ENCODE measurements around the gene PASK. TPM values are rescaled to one million over a fixed set of nuclear protein-coding genes. Genes with fewer than 3 reads are reported as not detected.

The PASK gene
- total RNA-seq, 1 experiment from 2014 or later, result 45.8 TPM

DNA sequence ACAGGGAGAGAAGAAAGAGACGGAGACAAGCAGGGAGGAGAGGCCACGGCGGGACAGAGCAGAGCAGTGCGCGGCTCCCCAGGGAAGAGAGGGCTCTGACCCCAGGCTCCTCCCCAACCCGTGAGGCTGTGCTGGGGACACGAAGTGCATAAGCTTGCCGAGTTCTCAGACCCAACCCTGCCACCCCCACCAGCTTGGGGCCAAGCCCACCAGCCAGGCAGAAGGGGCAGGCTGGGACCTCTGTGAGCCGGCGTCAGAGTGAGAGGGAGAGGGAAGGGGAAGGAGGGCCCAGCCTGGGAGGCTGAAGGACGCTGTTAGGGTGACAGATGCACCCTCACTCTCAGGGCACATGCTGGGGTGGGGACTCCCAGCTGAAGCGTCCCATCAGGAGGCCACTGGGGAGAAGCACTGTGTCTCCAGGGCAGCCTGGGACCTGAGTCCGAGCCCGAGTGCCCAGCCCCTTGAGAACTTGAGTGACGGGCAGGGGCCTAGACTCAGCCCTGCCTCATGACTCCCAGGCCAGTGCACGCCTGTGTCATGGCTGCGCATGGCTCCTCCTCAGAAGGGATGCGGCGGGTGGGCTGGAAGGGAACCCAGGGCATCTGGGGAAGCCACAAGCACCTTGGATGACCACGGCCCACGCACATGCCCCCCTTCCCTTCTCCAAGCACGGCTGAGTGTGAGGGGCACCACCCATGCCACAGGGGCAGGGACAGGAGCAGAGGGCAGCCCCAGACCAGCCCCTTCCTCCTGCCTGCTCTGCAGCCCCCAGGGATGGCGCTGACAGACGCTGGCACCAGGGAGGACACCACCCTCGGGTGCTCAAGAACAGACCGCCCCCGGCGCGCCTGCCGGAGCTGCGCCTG lies 78.2 kb downstream of the PASK start:
- no peak overlapping the region for H3K9ac ChIP-seq (ENCODE audit: low read length)
- H3K4me2 ChIP-seq (ENCODE audit: low read length), result no peak overlapping the region
- no peaks in the 10 kb centered on the region for H3K36me3 ChIP-seq (ENCODE audit: control insufficient read depth in 1 of 2, insufficient read depth in 2 of 2, low read length in 2 of 2)
- H3K4me3 ChIP-seq (replicated peaks in 1 of 2; ENCODE audit: low read depth in 1 of 2, low read length in 2 of 2), result no peak overlapping the region
- H3K27me3 ChIP-seq (ENCODE audit: insufficient read depth, low read length), result no peaks in the 10 kb centered on the region
- DNase-seq (ENCODE audit: low read depth, low spot score), result no peak
- H3K9me2 ChIP-seq (ENCODE audit: insufficient read depth), result no peaks in the 10 kb centered on the region
- no peak overlapping the region for H3K27ac ChIP-seq (ENCODE audit: low read depth, low read length)
- intact Hi-C loops (cut with micrococcal nuclease), result loop anchor here (10.0 kb wide), 1 partner anchor 216 kb away; no protein-coding TSS in a partner anchor
- no peaks in the 10 kb centered on the region for H3K4me1 ChIP-seq (ENCODE audit: control insufficient read depth in 1 of 2, insufficient read depth in 2 of 2, low read length in 2 of 2)
- RAD21 ChIA-PET (ENCODE audit: low non-redundant PET in 1 of 2, low total read pairs in 2 of 2, uncharacterized antibody in 2 of 2, unreplicated experiment in 2 of 2), result no interaction called here
- no peak for ATAC-seq
- no peaks in the 10 kb centered on the region for H4K20me1 ChIP-seq (ENCODE audit: insufficient read depth)
- CTCF ChIA-PET, result no interaction called here
- POLR2A ChIA-PET, result no interaction called here
- no peaks in the 10 kb centered on the region for H3K9me3 ChIP-seq (ENCODE audit: control insufficient read depth in 1 of 2, insufficient read depth in 1 of 2, low read depth in 1 of 2, low read length in 2 of 2)
- H2AFZ ChIP-seq (ENCODE audit: low read depth, low read length, poor library complexity, severe bottlenecking), result no peak overlapping the region
- no TSS peak for BruUV-seq (replicated peaks)
- no peak for TF ChIP-seq ELF1 (IDR thresholded peaks at IDR 0.05; ENCODE audit: borderline replicate concordance, low read depth)
- TF ChIP-seq, protein P1, sequence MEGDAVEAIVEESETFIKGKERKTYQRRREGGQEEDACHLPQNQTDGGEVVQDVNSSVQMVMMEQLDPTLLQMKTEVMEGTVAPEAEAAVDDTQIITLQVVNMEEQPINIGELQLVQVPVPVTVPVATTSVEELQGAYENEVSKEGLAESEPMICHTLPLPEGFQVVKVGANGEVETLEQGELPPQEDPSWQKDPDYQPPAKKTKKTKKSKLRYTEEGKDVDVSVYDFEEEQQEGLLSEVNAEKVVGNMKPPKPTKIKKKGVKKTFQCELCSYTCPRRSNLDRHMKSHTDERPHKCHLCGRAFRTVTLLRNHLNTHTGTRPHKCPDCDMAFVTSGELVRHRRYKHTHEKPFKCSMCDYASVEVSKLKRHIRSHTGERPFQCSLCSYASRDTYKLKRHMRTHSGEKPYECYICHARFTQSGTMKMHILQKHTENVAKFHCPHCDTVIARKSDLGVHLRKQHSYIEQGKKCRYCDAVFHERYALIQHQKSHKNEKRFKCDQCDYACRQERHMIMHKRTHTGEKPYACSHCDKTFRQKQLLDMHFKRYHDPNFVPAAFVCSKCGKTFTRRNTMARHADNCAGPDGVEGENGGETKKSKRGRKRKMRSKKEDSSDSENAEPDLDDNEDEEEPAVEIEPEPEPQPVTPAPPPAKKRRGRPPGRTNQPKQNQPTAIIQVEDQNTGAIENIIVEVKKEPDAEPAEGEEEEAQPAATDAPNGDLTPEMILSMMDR (IDR thresholded peaks at IDR 0.05 in 2 of 3, conservative IDR thresholded peaks at IDR 0.05 in 1 of 3; ENCODE audit: borderline replicate concordance in 1 of 3, insufficient read depth in 1 of 3, low read depth in 2 of 3, low read length in 2 of 3), result no peak
- no peak for TF ChIP-seq RAD21 (IDR thresholded peaks at IDR 0.05; ENCODE audit: low read depth)
- no peak for TF ChIP-seq CEBPB (IDR thresholded peaks at IDR 0.05; ENCODE audit: low read depth)
- no peak for TF ChIP-seq EZH2phosphoT487 (IDR thresholded peaks at IDR 0.05; ENCODE audit: borderline replicate concordance)
- no peak for TF ChIP-seq CBX3 (IDR thresholded peaks at IDR 0.05; ENCODE audit: low read depth)
- TF ChIP-seq EZH2 (IDR thresholded peaks at IDR 0.05), result no peak
- TF ChIP-seq YY1 (IDR thresholded peaks at IDR 0.05; ENCODE audit: extremely low read depth, insufficient replicate concordance, low read depth, low read length), result no peak
- no peak for TF ChIP-seq JUND (IDR thresholded peaks at IDR 0.05)
- no peak for TF ChIP-seq ZNF274 (IDR thresholded peaks at IDR 0.05; ENCODE audit: low read depth, low read length)
- H3K79me2 ChIP-seq (ENCODE audit: insufficient read depth, low read length), result no peaks in the 10 kb centered on the region

Data from HCT116 (cell line).